ENCODE data around the gene NME7.

DNA sequence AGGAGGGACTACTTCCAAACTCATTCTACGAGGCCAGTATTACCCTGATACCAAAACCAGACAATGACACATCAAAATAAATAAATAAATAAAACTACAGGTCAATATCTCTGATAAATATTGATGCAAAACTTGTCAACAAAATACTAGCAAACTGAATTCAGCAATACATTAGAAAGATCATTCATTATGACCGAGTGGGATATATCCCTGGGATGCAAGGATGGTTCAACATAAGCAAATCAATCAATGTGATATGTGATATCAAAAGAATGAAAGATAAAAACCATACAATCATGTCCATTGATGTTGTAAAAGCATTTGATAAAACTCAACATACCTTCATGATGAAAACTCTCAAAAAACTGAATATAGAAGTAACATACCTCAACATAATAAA, 36.7 kb downstream of the NME7 start:
- TF ChIP-seq, protein P1, sequence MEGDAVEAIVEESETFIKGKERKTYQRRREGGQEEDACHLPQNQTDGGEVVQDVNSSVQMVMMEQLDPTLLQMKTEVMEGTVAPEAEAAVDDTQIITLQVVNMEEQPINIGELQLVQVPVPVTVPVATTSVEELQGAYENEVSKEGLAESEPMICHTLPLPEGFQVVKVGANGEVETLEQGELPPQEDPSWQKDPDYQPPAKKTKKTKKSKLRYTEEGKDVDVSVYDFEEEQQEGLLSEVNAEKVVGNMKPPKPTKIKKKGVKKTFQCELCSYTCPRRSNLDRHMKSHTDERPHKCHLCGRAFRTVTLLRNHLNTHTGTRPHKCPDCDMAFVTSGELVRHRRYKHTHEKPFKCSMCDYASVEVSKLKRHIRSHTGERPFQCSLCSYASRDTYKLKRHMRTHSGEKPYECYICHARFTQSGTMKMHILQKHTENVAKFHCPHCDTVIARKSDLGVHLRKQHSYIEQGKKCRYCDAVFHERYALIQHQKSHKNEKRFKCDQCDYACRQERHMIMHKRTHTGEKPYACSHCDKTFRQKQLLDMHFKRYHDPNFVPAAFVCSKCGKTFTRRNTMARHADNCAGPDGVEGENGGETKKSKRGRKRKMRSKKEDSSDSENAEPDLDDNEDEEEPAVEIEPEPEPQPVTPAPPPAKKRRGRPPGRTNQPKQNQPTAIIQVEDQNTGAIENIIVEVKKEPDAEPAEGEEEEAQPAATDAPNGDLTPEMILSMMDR (IDR thresholded peaks at IDR 0.05), result no peak
- TF ChIP-seq POLR2A (IDR thresholded peaks at IDR 0.05), result no peak
